Activated T-cell treated with anti-CD3 and anti-CD28 coated beads for 24 hours (primary cell): Measurements from ENCODE around the gene SPTB.
"Not testable (repeated sequence)": the region's sequence is repeated elsewhere in the genome, so short reads cannot be mapped to it uniquely, and the experiment has no call there.

Experiments
- DNase-seq: peaks from one replicate; pipeline ENCODE4 v3.0.0-alpha.2; 2020; ENCODE audit warnings: low read depth

Gene SPTB

GRCh38 chr14:64879635-64880220, at the start of gene SPTB:
Gene SPTB (minus strand): TSS chr14:64879907. CDS start chr14:64823094, 56,813 bp downstream.
- DNase-seq = peak; percentile 51

GRCh38 chr14:64929014-64929359, 49.3 kb upstream of the SPTB start:
- DNase-seq = no peak

- no peak for DNase-seq
Observed at GRCh38 chr14:64928239-64929013, 48.7 kb upstream of the SPTB start.

- DNase-seq = no peak
Observed at GRCh38 chr14:64927031-64927430, 47.3 kb upstream of the SPTB start.

- DNase-seq = no peak
Observed at GRCh38 chr14:64926398-64926995, 46.8 kb upstream of the SPTB start.

GRCh38 chr14:64923015-64923414, 43.3 kb upstream of the SPTB start:
- DNase-seq = no peak

GRCh38 chr14:64920465-64920864, 40.8 kb upstream of the SPTB start:
- no peak for DNase-seq

- no peak for DNase-seq
Observed at GRCh38 chr14:64919618-64920017, 39.9 kb upstream of the SPTB start.

GRCh38 chr14:64919215-64919614, 39.5 kb upstream of the SPTB start:
- no peak for DNase-seq

- no peak for DNase-seq
Observed at GRCh38 chr14:64918216-64918615, 38.5 kb upstream of the SPTB start.

- no peak for DNase-seq
Observed at GRCh38 chr14:64915797-64916196, 36.1 kb upstream of the SPTB start.

- no peak for DNase-seq
Observed at GRCh38 chr14:64915029-64915424, 35.3 kb upstream of the SPTB start.

- peak; percentile 95 for DNase-seq
Observed at GRCh38 chr14:64914237-64915028, 34.7 kb upstream of the SPTB start, which contains the start of gene CHURC1. Gene CHURC1 (plus strand): TSS chr14:64914455. CDS start chr14:64914496, 41 bp downstream.

GRCh38 chr14:64913477-64913876, 33.8 kb upstream of the SPTB start:
- DNase-seq = not testable (repeated sequence)

- DNase-seq = no peak
Observed at GRCh38 chr14:64912261-64912660, 32.6 kb upstream of the SPTB start.

GRCh38 chr14:64910847-64911495, 31.3 kb upstream of the SPTB start:
- no peak for DNase-seq

GRCh38 chr14:64906022-64906421, 26.3 kb upstream of the SPTB start:
- DNase-seq = no peak

- DNase-seq = no peak
Observed at GRCh38 chr14:64899958-64900357, 20.3 kb upstream of the SPTB start.

- DNase-seq = peak; percentile 15
Observed at GRCh38 chr14:64891839-64892375, 12.2 kb upstream of the SPTB start.

- DNase-seq = no peak
Observed at GRCh38 chr14:64891173-64891838, 11.6 kb upstream of the SPTB start.

GRCh38 chr14:64889352-64889751, 9.6 kb upstream of the SPTB start:
- DNase-seq = no peak
